ENCODE measurements around the gene SEPTIN10.
"Not testable (repeated sequence)": the region's sequence is repeated elsewhere in the genome, so short reads cannot be mapped to it uniquely, and the experiment has no call there.

Gene SEPTIN10

GRCh38 chr2:109542384-109542783, 71.4 kb downstream of the SEPTIN10 start:
- DNase-seq, result no peak

- DNase-seq, result no peak
Observed at GRCh38 chr2:109538546-109538945, 75.2 kb downstream of the SEPTIN10 start.

- no peak for DNase-seq
Observed at GRCh38 chr2:109537565-109538222, 76.1 kb downstream of the SEPTIN10 start.

- DNase-seq, result not testable (repeated sequence)
Observed at GRCh38 chr2:109536556-109536955, 77.2 kb downstream of the SEPTIN10 start.

- DNase-seq, result no peak
Observed at GRCh38 chr2:109535217-109535946, 78.4 kb downstream of the SEPTIN10 start.

- no peak for DNase-seq
Observed at GRCh38 chr2:109533823-109534222, 79.9 kb downstream of the SEPTIN10 start.

- no peak for DNase-seq
Observed at GRCh38 chr2:109532728-109533076, 81.1 kb downstream of the SEPTIN10 start.

- no peak for DNase-seq
Observed at GRCh38 chr2:109531896-109532727, 81.7 kb downstream of the SEPTIN10 start.

GRCh38 chr2:109531221-109531620, 82.5 kb downstream of the SEPTIN10 start:
- no peak for DNase-seq

- no peak for DNase-seq
Observed at GRCh38 chr2:109530712-109531111, 83.1 kb downstream of the SEPTIN10 start.

- no peak for DNase-seq
Observed at GRCh38 chr2:109529532-109530449, 84.0 kb downstream of the SEPTIN10 start.

- no peak for DNase-seq
Observed at GRCh38 chr2:109528811-109529501, 84.8 kb downstream of the SEPTIN10 start.

GRCh38 chr2:109527846-109528705, 85.7 kb downstream of the SEPTIN10 start:
- no peak for DNase-seq

GRCh38 chr2:109527079-109527478, 86.7 kb downstream of the SEPTIN10 start:
- DNase-seq, result no peak

GRCh38 chr2:109526442-109526970, 87.3 kb downstream of the SEPTIN10 start:
- no peak for DNase-seq

GRCh38 chr2:109525836-109526235, 87.9 kb downstream of the SEPTIN10 start:
- no peak for DNase-seq

- no peak for DNase-seq
Observed at GRCh38 chr2:109523536-109524361, 90.0 kb downstream of the SEPTIN10 start.

GRCh38 chr2:109523121-109523520, 90.6 kb downstream of the SEPTIN10 start:
- no peak for DNase-seq

- no peak for DNase-seq
Observed at GRCh38 chr2:109522063-109522374, 91.7 kb downstream of the SEPTIN10 start.
